Psoas muscle (tissue), 8 donors: ENCODE results near the gene RGS8. TPM values are rescaled to one million over a fixed set of nuclear protein-coding genes. Genes with fewer than 3 reads are reported as not detected.

ENCODE experiments used
- ATAC-seq, 4 donors: fragments of 200-7000 bp; cut with Tn5 transposase; one replicate each; pipeline ENCODE4 v1.9.1; 2020; ENCODE audit warnings: moderate library complexity in 3 of 4, mild to moderate bottlenecking in 2 of 4
- DNase-seq, 2 donors: peaks; one replicate each; pipeline ENCODE4 v3.0.0-alpha.2; 2020
- H3K27ac ChIP-seq: fragments of 200-600 bp; one replicate; pipeline ENCODE4 v1.8.0; 2022
- H3K27me3 ChIP-seq, 3 donors: fragments of 200-600 bp in 1 of 3; one replicate each; pipeline versions ENCODE4 v1.6.1 to v1.8.0; 2013 to 2022; ENCODE audit warnings: low read length in 2 of 3, mild to moderate bottlenecking in 2 of 3, moderate library complexity in 1 of 3; ENCODE audit not compliant: insufficient read depth in 3 of 3
- H3K36me3 ChIP-seq, 2 donors: fragments of 200-600 bp in 1 of 2; one replicate each; pipeline versions ENCODE4 v1.6.1 to v1.8.0; 2013 to 2022; ENCODE audit warnings: low read depth in 1 of 2, mild to moderate bottlenecking in 1 of 2, moderate library complexity in 1 of 2; ENCODE audit not compliant: insufficient read depth in 1 of 2
- H3K4me1 ChIP-seq: fragments of 200-600 bp; one replicate; pipeline ENCODE4 v1.8.0; 2022
- H3K4me3 ChIP-seq: fragments of 200-600 bp; one replicate; pipeline ENCODE4 v1.8.0; 2022; ENCODE audit warnings: mild to moderate bottlenecking
- H3K9me3 ChIP-seq: fragments of 200-600 bp; one replicate; pipeline ENCODE4 v1.8.0; 2022
- CTCF ChIP-seq: fragments of 200-600 bp; IDR thresholded peaks from one replicate; pipeline ENCODE4 v1.8.0; 2022; ENCODE audit warnings: antibody characterized with exemption
- WGBS, 3 donors: extraction: QIAGEN DNeasy Blood & Tissue Kit; methylation state at CpG; one replicate each; pipeline versions ENCODE4 v1.1.6 to v1.1.7; 2013; 5-methylcytosine and 5-hydroxymethylcytosine counted together
- intact Hi-C, 2 donors: fragments of 100-400 bp; cut with DNase I; formaldehyde crosslinking; loops; one replicate each; pipeline versions ENCODE4 v1.11.0 to v1.14.2; 2022
- polyA plus RNA-seq, 3 donors: library from polyadenylated mRNA; stranded (reverse); fragments of 200-250 nt; gene quantifications; one replicate each; pipeline ENCODE4 v1.2.3, GENCODE V29; 2013
- total RNA-seq, 4 donors: library from RNA; stranded (reverse); fragmentation: NEBNext Ultra II Directional in 2 of 4; extraction: Animal tissue kit (Norgen Biotek cat#: 25700) in 2 of 4; gene quantifications; one replicate each; pipeline versions ENCODE4 v1.2.1 to v1.2.4, GENCODE V29; 2021 to 2023
- donor health status: healthy with polysubstance abuse.
- donor health status: DM: no; HTN: no; CAD: no; lungs with moderate emphysema.
- donor health status: Bipolar disorder and iron deficiency.
- donor health status: healthy.
- donor health status: DM: yes; HTN: yes; CAD: no.
- donor health status: DM: no; HTN: no; CAD: no.
- donor health status: DM: no; HTN: no; CAD: no.
- donor health status: DM: yes; HTN: yes; CAD: no.

RGS8 gene
- total and polyA plus RNA-seq, 7 donors: under 0.01 to 0.01 TPM; not detected in 5

GRCh38 chr1:182709225-182709764 is 24.9 kb upstream of the RGS8 start:
- 97 to 100% (median 100%) methylated on average over 1 of the region's 1 CpG for WGBS, 3 donors
- no peak for TF ChIP-seq CTCF
- no peaks in the 10 kb centered on the region for H3K4me1 ChIP-seq
- H3K27ac ChIP-seq: no peak overlapping the region
- DNase-seq: no peak
- H3K4me3 ChIP-seq: no peak overlapping the region
- no peaks in the 10 kb centered on the region for H3K27me3 ChIP-seq
- H3K9me3 ChIP-seq: no peaks in the 10 kb centered on the region
- intact Hi-C loops: no loop called here
- H3K36me3 ChIP-seq: no peaks in the 10 kb centered on the region
- ATAC-seq: no peak

GRCh38 chr1:182707122-182707521 is 22.7 kb upstream of the RGS8 start:
- no peaks in the 10 kb centered on the region for H3K27me3 ChIP-seq
- peak in 2 of 4 donors; percentile 74 for ATAC-seq
- H3K4me1 ChIP-seq: no peaks in the 10 kb centered on the region
- H3K36me3 ChIP-seq: no peaks in the 10 kb centered on the region
- no peak for DNase-seq
- H3K4me3 ChIP-seq: no peak overlapping the region
- H3K9me3 ChIP-seq: no peaks in the 10 kb centered on the region
- intact Hi-C loops: no loop called here
- no peak for TF ChIP-seq CTCF
- 16 to 33% (median 27%) methylated on average over 1 of the region's 1 CpG for WGBS, 3 donors
- no peak overlapping the region for H3K27ac ChIP-seq

GRCh38 chr1:182704677-182705076 is 20.3 kb upstream of the RGS8 start:
- Histone ChIP-seq H3K4me3 (no peak overlapping the region), H3K9me3 (no peaks in the 10 kb centered on the region), H3K4me1 (peaks cover under 1% of the 10 kb centered on the region), H3K36me3 (no peaks in the 10 kb centered on the region), H3K27me3 (no peaks in the 10 kb centered on the region), H3K27ac (no peak overlapping the region)
- TF ChIP-seq CTCF: no peak
- no peak for ATAC-seq
- intact Hi-C loops: no loop called here
- no peak for DNase-seq
- WGBS, 3 donors: 95 to 100% (median 99%) methylated on average over 2 of the region's 2 CpGs

GRCh38 chr1:182703539-182703938 is 19.2 kb upstream of the RGS8 start:
- H3K36me3 ChIP-seq: no peaks in the 10 kb centered on the region
- DNase-seq: no peak
- WGBS, 3 donors: 80 to 83% (median 82%) methylated on average over 4 of the region's 4 CpGs
- H3K27ac ChIP-seq: no peak overlapping the region
- no peaks in the 10 kb centered on the region for H3K27me3 ChIP-seq
- no peak for ATAC-seq
- H3K4me1 ChIP-seq: peaks cover 6% of the 10 kb centered on the region
- H3K4me3 ChIP-seq: no peak overlapping the region
- intact Hi-C loops: no loop called here
- TF ChIP-seq CTCF: no peak
- no peaks in the 10 kb centered on the region for H3K9me3 ChIP-seq
